ENCODE results near the gene QRICH2. TPM values are rescaled to one million over a fixed set of nuclear protein-coding genes. Genes with fewer than 3 reads are reported as not detected.

QRICH2 gene
- total and polyA plus RNA-seq, 4 donors = 0.56 to 6.1 (median 0.67) TPM

GRCh38 chr17:76354747-76355310 lies 46.8 kb upstream of the QRICH2 start:
- H3K4me3 ChIP-seq (ENCODE audit: low read depth in 1 of 3, low read length in 3 of 3) = no peak overlapping the region

More at GRCh38 chr17:76354747-76355310, 46.8 kb upstream of the QRICH2 start:
- Histone ChIP-seq H3K9me3 (ENCODE audit: control insufficient read depth in 4 of 4, low read length in 3 of 4) (no peaks in the 10 kb centered on the region), H3K27ac (ENCODE audit: low read depth in 1 of 2, low read length in 2 of 2) (no peak overlapping the region), H3K9ac (ENCODE audit: low read depth in 1 of 2, low read length in 2 of 2) (no peak overlapping the region), H3K36me3 (ENCODE audit: control insufficient read depth in 4 of 4, insufficient read depth in 3 of 4, low read depth in 1 of 4, low read length in 3 of 4) (no peaks in the 10 kb centered on the region), H3K4me1 (ENCODE audit: control insufficient read depth in 4 of 4, insufficient read depth in 4 of 4, low read length in 3 of 4) (peaks cover 4 to 22% (median 18%) of the 10 kb centered on the region in 4 donors), H3K27me3 (ENCODE audit: control insufficient read depth in 4 of 4, insufficient read depth in 4 of 4, low read length in 3 of 4) (no peaks in the 10 kb centered on the region)
- peak; percentile 51 for DNase-seq (ENCODE audit: low spot score)
- TF ChIP-seq SP1 (IDR thresholded peaks at IDR 0.05) = no peak
- TF ChIP-seq RAD21 (IDR thresholded peaks at IDR 0.05) = no peak
- no peak for TF ChIP-seq EGR1 (IDR thresholded peaks at IDR 0.05; ENCODE audit: low read depth in 2 of 2)
- no peak for TF ChIP-seq YY1 (IDR thresholded peaks at IDR 0.05)
- TF ChIP-seq GABPA (IDR thresholded peaks at IDR 0.05 in 1 of 2, conservative IDR thresholded peaks at IDR 0.05 in 1 of 2) = no peak
- TF ChIP-seq, protein P1, sequence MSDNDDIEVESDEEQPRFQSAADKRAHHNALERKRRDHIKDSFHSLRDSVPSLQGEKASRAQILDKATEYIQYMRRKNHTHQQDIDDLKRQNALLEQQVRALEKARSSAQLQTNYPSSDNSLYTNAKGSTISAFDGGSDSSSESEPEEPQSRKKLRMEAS (IDR thresholded peaks at IDR 0.05) = no peak
- TF ChIP-seq, protein P2, sequence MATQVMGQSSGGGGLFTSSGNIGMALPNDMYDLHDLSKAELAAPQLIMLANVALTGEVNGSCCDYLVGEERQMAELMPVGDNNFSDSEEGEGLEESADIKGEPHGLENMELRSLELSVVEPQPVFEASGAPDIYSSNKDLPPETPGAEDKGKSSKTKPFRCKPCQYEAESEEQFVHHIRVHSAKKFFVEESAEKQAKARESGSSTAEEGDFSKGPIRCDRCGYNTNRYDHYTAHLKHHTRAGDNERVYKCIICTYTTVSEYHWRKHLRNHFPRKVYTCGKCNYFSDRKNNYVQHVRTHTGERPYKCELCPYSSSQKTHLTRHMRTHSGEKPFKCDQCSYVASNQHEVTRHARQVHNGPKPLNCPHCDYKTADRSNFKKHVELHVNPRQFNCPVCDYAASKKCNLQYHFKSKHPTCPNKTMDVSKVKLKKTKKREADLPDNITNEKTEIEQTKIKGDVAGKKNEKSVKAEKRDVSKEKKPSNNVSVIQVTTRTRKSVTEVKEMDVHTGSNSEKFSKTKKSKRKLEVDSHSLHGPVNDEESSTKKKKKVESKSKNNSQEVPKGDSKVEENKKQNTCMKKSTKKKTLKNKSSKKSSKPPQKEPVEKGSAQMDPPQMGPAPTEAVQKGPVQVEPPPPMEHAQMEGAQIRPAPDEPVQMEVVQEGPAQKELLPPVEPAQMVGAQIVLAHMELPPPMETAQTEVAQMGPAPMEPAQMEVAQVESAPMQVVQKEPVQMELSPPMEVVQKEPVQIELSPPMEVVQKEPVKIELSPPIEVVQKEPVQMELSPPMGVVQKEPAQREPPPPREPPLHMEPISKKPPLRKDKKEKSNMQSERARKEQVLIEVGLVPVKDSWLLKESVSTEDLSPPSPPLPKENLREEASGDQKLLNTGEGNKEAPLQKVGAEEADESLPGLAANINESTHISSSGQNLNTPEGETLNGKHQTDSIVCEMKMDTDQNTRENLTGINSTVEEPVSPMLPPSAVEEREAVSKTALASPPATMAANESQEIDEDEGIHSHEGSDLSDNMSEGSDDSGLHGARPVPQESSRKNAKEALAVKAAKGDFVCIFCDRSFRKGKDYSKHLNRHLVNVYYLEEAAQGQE (IDR thresholded peaks at IDR 0.05) = no peak
- no peak for TF ChIP-seq HNF4G (IDR thresholded peaks at IDR 0.05)
- TF ChIP-seq JUND (IDR thresholded peaks at IDR 0.05) = no peak
- TF ChIP-seq, protein P3, sequence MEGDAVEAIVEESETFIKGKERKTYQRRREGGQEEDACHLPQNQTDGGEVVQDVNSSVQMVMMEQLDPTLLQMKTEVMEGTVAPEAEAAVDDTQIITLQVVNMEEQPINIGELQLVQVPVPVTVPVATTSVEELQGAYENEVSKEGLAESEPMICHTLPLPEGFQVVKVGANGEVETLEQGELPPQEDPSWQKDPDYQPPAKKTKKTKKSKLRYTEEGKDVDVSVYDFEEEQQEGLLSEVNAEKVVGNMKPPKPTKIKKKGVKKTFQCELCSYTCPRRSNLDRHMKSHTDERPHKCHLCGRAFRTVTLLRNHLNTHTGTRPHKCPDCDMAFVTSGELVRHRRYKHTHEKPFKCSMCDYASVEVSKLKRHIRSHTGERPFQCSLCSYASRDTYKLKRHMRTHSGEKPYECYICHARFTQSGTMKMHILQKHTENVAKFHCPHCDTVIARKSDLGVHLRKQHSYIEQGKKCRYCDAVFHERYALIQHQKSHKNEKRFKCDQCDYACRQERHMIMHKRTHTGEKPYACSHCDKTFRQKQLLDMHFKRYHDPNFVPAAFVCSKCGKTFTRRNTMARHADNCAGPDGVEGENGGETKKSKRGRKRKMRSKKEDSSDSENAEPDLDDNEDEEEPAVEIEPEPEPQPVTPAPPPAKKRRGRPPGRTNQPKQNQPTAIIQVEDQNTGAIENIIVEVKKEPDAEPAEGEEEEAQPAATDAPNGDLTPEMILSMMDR (IDR thresholded peaks at IDR 0.05; ENCODE audit: low read depth, low read length, missing input control) = no peak
- no peak for TF ChIP-seq TAF1 (conservative IDR thresholded peaks at IDR 0.05)
- TF ChIP-seq HNF4A (conservative IDR thresholded peaks at IDR 0.05) = no peak
- no peak for TF ChIP-seq RXRA (IDR thresholded peaks at IDR 0.05)
- TF ChIP-seq FOXA2 (IDR thresholded peaks at IDR 0.05) = no peak
- TF ChIP-seq FOXA1 (IDR thresholded peaks at IDR 0.05) = no peak
- TF ChIP-seq, protein P4, sequence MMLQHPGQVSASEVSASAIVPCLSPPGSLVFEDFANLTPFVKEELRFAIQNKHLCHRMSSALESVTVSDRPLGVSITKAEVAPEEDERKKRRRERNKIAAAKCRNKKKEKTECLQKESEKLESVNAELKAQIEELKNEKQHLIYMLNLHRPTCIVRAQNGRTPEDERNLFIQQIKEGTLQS (IDR thresholded peaks at IDR 0.05) = no peak
- TF ChIP-seq NR2F2 (IDR thresholded peaks at IDR 0.05) = no peak
- TF ChIP-seq, protein P5, sequence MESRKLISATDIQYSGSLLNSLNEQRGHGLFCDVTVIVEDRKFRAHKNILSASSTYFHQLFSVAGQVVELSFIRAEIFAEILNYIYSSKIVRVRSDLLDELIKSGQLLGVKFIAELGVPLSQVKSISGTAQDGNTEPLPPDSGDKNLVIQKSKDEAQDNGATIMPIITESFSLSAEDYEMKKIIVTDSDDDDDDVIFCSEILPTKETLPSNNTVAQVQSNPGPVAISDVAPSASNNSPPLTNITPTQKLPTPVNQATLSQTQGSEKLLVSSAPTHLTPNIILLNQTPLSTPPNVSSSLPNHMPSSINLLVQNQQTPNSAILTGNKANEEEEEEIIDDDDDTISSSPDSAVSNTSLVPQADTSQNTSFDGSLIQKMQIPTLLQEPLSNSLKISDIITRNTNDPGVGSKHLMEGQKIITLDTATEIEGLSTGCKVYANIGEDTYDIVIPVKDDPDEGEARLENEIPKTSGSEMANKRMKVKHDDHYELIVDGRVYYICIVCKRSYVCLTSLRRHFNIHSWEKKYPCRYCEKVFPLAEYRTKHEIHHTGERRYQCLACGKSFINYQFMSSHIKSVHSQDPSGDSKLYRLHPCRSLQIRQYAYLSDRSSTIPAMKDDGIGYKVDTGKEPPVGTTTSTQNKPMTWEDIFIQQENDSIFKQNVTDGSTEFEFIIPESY (IDR thresholded peaks at IDR 0.05) = no peak
- WGBS = 68% methylated on average over 13 of the region's 13 CpGs

All from liver (tissue), 9 donors.